Ovary (tissue), 9 donors: ENCODE data around the gene TKFC. TPM values are rescaled to one million over a fixed set of nuclear protein-coding genes. Genes with fewer than 3 reads are reported as not detected.

Experiments used
- DNase-seq, 5 donors: peaks; one replicate each; pipeline ENCODE4 v3.0.0-alpha.2; 2019 to 2020
- H3K27ac ChIP-seq, 2 donors: fragments of 200-600 bp; one replicate each; pipeline versions ENCODE4 v1.5.1 to v1.8.0; 2019 to 2022
- H3K27me3 ChIP-seq: fragments of 200-600 bp; one replicate; pipeline ENCODE4 v1.8.0; 2022
- H3K36me3 ChIP-seq: fragments of 200-600 bp; sonication (generic); one replicate; pipeline ENCODE4 v1.5.1; 2019
- H3K4me1 ChIP-seq: one replicate; pipeline ENCODE4 v1.8.1; 2013; ENCODE audit warnings: mild to moderate bottlenecking, moderate library complexity; ENCODE audit not compliant: insufficient read depth
- H3K4me3 ChIP-seq: fragments of 200-600 bp; sonication (generic); one replicate; pipeline ENCODE4 v1.5.1; 2017
- H3K9me3 ChIP-seq, 2 donors: fragments of 200-600 bp in 1 of 2; sonication (generic) in 1 of 2; one replicate each; pipeline versions ENCODE4 v1.5.1 to v1.8.1; 2013 to 2019; ENCODE audit warnings: mild to moderate bottlenecking in 1 of 2, moderate library complexity in 1 of 2
- EP300 ChIP-seq: sonication (generic); formaldehyde crosslinking; IDR thresholded peaks from one replicate; pipeline ENCODE4 v1.6.1; 2017; ENCODE audit warnings: antibody characterized with exemption
- POLR2A ChIP-seq: fragments of 450-650 bp; IDR thresholded peaks from one replicate; pipeline ENCODE4 v1.6.1; 2017; ENCODE audit warnings: antibody characterized with exemption, mild to moderate bottlenecking, moderate library complexity
- WGBS, 3 donors: extraction: QIAGEN DNeasy Blood & Tissue Kit in 1 of 3; methylation state at CpG; one replicate each; pipeline versions ENCODE4 v1.1.5 to v1.1.7; 2013 to 2017; 5-methylcytosine and 5-hydroxymethylcytosine counted together
- intact Hi-C, 4 donors: fragments of 100-400 bp; cut with DNase I; formaldehyde crosslinking; loops; one replicate each; pipeline versions ENCODE4 v1.11.0 to v1.15.1; 2022 to 2023
- polyA plus RNA-seq, 2 donors: library from polyadenylated mRNA; stranded (reverse); fragments of 200-250 nt in 1 of 2; fragments of 350-450 nt in 1 of 2; fragmentation: Illumina TruSeq in 1 of 2; extraction: RNeasy Lipid Tissue Mini Kit (QIAGEN cat#74804) in 1 of 2; gene quantifications; one replicate each; pipeline ENCODE4 v1.2.3, GENCODE V29; 2013 to 2014
- total RNA-seq, 7 donors: library from RNA; depleted of rRNA in 2 of 7; stranded (reverse); fragments of >200 nt in 2 of 7; fragmentation: NEBNext Ultra II Directional in 3 of 7; extraction: Animal tissue kit (Norgen Biotek cat#: 25700) in 3 of 7; gene quantifications; one replicate each; pipeline versions ENCODE4 v1.1.0 to v1.2.4, GENCODE V29; 2016 to 2023
- TF ChIP-seq, protein P1 (sequence below), 3 donors: fragments of 450-650 bp in 2 of 3; fragments of 200-600 bp in 1 of 3; IDR thresholded peaks; one replicate each; pipeline versions ENCODE4 v1.5.1 to v1.8.0; 2016 to 2022; ENCODE audit warnings: antibody characterized with exemption in 3 of 3, mild to moderate bottlenecking in 1 of 3
- donor health status: DM: no; HTN: no; CAD: no; lungs with moderate emphysema.
- donor health status: DM: no; HTN: no; CAD: no.
- donor health status: Bipolar disorder and iron deficiency.
- donor health status: DM: yes; HTN: yes; CAD: no.
- donor health status: DM: no; HTN: no; CAD: no.
- donor health status: DM: yes; HTN: yes; CAD: no.

Gene TKFC
- total and polyA plus RNA-seq, 9 donors, result 19.0 to 41.4 (median 30.4) TPM

- intact Hi-C loops, result no loop called here
- H3K36me3 ChIP-seq, result no peaks in the 10 kb centered on the region
- no peak overlapping the region for H3K4me3 ChIP-seq
- no peak overlapping the region for H3K27ac ChIP-seq
- H3K27me3 ChIP-seq, result no peaks in the 10 kb centered on the region
- H3K4me1 ChIP-seq, result peaks cover 2% of the 10 kb centered on the region
- TF ChIP-seq, protein P1, sequence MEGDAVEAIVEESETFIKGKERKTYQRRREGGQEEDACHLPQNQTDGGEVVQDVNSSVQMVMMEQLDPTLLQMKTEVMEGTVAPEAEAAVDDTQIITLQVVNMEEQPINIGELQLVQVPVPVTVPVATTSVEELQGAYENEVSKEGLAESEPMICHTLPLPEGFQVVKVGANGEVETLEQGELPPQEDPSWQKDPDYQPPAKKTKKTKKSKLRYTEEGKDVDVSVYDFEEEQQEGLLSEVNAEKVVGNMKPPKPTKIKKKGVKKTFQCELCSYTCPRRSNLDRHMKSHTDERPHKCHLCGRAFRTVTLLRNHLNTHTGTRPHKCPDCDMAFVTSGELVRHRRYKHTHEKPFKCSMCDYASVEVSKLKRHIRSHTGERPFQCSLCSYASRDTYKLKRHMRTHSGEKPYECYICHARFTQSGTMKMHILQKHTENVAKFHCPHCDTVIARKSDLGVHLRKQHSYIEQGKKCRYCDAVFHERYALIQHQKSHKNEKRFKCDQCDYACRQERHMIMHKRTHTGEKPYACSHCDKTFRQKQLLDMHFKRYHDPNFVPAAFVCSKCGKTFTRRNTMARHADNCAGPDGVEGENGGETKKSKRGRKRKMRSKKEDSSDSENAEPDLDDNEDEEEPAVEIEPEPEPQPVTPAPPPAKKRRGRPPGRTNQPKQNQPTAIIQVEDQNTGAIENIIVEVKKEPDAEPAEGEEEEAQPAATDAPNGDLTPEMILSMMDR (IDR thresholded peaks at IDR 0.05), result no peak
- TF ChIP-seq EP300 (no peak), POLR2A (no peak)
- WGBS, 3 donors, result 89 to 91% (median 90%) methylated on average over 4 of the region's 4 CpGs
- no peaks in the 10 kb centered on the region for H3K9me3 ChIP-seq
- no peak for DNase-seq
These were observed 23.9 kb upstream of the TKFC start for GRCh38 chr11:61309141-61309540.

DNA sequence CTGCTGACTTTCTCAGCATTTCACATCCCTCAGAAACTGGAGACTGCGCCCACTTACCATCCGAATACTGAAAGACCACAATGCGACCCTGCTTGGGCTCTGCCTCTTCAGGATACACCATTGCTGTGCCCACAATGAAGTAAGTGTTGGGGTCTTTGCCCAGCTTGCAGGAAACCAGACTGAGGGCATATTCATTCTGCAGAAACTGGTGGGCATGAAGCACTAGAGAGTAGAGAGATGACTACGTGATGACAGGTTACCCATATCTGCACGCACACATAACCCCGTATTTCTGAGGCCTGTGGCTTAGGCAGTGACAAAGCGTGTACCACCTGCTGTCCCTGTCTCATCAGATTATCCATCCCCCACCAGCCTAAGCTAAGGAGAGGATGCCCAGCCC, 23.3 kb upstream of the TKFC start:
- DNase-seq, result no peak
- 94 to 96% (median 95%) methylated on average over 7 of the region's 7 CpGs for WGBS, 3 donors
- Histone ChIP-seq H3K27ac (no peak overlapping the region), H3K9me3 (no peaks in the 10 kb centered on the region), H3K36me3 (no peaks in the 10 kb centered on the region), H3K4me3 (no peak overlapping the region), H3K4me1 (peaks cover 2% of the 10 kb centered on the region), H3K27me3 (no peaks in the 10 kb centered on the region)
- TF ChIP-seq, protein P1 (IDR thresholded peaks at IDR 0.05), result no peak
- TF ChIP-seq POLR2A (no peak), EP300 (no peak)
- intact Hi-C loops, result no loop called here

DNA sequence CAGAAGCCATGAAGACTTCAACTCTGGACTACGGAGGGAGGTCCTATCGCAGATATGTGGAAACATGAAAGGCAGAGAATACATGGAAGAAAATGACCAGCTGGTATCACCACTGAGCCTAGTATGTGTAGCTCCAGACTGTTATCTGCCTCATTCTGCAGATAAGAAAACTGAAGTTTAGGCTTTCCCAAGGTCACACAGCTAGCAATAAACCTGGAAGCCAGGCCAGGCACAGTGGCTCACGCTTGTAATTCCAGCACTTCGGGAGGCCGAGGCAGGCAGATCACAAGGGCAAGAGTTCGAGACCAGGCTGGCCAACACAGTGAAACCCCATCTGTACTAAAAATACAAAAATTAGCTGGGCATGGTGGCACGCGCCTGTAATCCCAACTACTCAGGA, 22.3 kb upstream of the TKFC start:
- DNase-seq, result no peak
- Histone ChIP-seq H3K4me3 (no peak overlapping the region), H3K27me3 (no peaks in the 10 kb centered on the region), H3K27ac (no peak overlapping the region), H3K9me3 (no peaks in the 10 kb centered on the region), H3K4me1 (peaks cover 2% of the 10 kb centered on the region), H3K36me3 (no peaks in the 10 kb centered on the region)
- intact Hi-C loops, result no loop called here
- TF ChIP-seq POLR2A (no peak), EP300 (no peak)
- TF ChIP-seq, protein P1 (IDR thresholded peaks at IDR 0.05), result no peak
- 33 to 49% (median 36%) methylated on average over 8 of the region's 8 CpGs for WGBS, 3 donors

GRCh38 chr11:61315260-61315659, 17.8 kb upstream of the TKFC start:
- Histone ChIP-seq H3K27ac (no peak overlapping the region), H3K36me3 (no peaks in the 10 kb centered on the region), H3K27me3 (no peaks in the 10 kb centered on the region), H3K4me3 (no peak overlapping the region), H3K4me1 (peaks cover 2% of the 10 kb centered on the region), H3K9me3 (no peaks in the 10 kb centered on the region)
- 61 to 74% (median 62%) methylated on average over 2 of the region's 2 CpGs for WGBS, 3 donors
- intact Hi-C loops, result no loop called here
- no peak for TF ChIP-seq EP300
- TF ChIP-seq, protein P1 (IDR thresholded peaks at IDR 0.05), result no peak
- no peak for TF ChIP-seq POLR2A
- DNase-seq, result no peak
